Measurements from ENCODE around the gene MGAT5.

Gene MGAT5

DNA sequence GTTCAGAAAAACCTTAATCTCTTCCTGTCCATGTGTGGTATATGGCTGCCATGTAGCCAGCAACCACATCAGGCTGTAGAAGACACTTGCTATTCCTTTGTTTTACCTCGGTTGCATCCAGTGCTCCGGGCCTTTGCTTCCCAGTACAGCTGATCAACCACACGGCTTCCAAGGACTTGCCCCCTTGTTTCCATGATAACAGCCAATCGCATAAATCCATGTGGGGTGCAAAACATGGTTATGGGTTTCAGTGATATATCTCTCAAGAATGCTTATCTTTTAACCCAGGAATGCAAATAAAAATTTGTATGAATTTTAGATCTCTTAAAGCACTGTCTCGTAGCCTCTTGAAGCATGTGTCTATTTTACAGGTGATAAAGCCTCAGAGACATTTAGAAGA lies 118.3 kb downstream of the MGAT5 start:
- Mint-ChIP-seq H3K27me3 (no peaks in the 10 kb centered on the region), H3K36me3 (peaks cover 70% of the 10 kb centered on the region), H3K27ac (no peak overlapping the region), H3K9me3 (no peaks in the 10 kb centered on the region), H3K4me3 (no peak overlapping the region), H3K4me1 (peaks cover 24% of the 10 kb centered on the region)
- no peak for ATAC-seq

DNA sequence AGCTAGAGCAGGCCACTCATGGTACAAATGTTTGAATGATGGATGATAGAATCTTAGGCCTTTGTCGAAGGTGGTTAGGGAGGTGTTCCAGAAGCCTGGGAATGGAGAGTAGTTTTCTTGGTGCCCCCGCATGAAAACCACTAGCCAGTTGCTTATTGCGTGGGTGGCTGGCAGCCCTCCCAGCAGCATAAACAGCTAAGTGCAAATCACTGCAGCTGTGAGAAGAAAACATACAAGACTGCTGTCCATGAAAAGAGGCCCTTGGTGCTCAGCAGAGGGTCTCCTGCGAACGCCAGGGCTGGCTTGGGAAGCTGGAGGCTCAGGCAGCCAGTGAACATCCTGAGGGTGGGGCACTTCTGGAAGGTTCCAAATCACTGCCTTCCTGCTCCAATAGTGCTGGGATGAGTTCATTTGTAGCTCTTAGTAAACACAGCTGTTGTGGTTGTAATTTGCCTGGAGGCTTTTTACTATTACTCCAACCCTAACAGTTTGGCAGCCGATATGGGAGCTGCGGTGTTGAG lies 118.8 kb downstream of the MGAT5 start:
- no peak for ATAC-seq
- H3K9me3 Mint-ChIP-seq = no peaks in the 10 kb centered on the region
- no peaks in the 10 kb centered on the region for H3K27me3 Mint-ChIP-seq
- H3K4me3 Mint-ChIP-seq = no peak overlapping the region
- peaks cover 72% of the 10 kb centered on the region for H3K36me3 Mint-ChIP-seq
- peaks cover 18% of the 10 kb centered on the region for H3K4me1 Mint-ChIP-seq
- H3K27ac Mint-ChIP-seq = no peak overlapping the region

DNA sequence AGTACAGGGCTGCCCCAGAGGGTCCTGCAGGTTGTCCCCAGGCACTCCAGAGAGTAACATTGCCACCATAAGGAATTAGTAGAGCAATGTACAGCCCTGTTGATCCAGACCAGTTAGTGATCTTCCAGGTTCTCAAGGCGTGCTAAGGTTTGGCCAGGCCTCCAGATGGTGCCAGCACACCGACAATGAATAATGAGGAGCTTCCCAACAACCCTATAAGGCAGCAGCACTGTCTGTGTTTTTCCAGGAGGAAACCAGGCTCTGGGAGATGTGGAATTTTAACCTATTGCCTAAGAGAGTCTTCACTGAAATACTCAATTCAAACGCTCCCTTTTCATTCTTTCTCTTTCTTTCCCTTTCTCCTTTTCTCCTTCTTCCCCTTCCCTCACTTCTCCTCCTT lies 122.1 kb downstream of the MGAT5 start:
- peaks cover 76% of the 10 kb centered on the region for H3K36me3 Mint-ChIP-seq
- ATAC-seq = no peak
- H3K4me1 Mint-ChIP-seq = peaks cover under 1% of the 10 kb centered on the region
- H3K9me3 Mint-ChIP-seq = no peaks in the 10 kb centered on the region
- H3K27ac Mint-ChIP-seq = peak overlapping the region; percentile 28
- no peak overlapping the region for H3K4me3 Mint-ChIP-seq
- no peaks in the 10 kb centered on the region for H3K27me3 Mint-ChIP-seq

DNA sequence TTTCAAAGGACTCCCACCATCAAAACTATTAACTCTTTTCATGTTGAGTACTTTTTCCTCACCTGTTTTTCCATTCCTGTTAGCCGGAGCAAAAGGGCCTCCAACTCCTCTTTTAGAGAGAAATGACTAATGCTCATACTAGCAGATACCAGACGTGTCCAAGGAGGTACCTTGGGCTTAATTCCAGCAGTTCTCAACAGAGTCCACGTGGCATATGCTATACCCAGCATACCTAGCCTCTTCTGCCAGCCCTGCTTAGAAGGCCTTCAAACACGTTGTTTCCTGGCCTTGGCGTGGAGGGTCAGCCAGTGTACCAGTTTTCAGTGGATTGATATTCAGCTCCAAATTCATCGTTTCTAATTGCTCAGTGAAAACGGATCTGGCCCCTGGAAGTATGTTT lies 123.9 kb downstream of the MGAT5 start:
- Mint-ChIP-seq H3K4me3 (no peak overlapping the region), H3K27ac (peak overlapping the region; percentile 28), H3K4me1 (peaks cover 5% of the 10 kb centered on the region), H3K36me3 (peaks cover 75% of the 10 kb centered on the region), H3K9me3 (no peaks in the 10 kb centered on the region), H3K27me3 (no peaks in the 10 kb centered on the region)
- ATAC-seq = no peak

DNA sequence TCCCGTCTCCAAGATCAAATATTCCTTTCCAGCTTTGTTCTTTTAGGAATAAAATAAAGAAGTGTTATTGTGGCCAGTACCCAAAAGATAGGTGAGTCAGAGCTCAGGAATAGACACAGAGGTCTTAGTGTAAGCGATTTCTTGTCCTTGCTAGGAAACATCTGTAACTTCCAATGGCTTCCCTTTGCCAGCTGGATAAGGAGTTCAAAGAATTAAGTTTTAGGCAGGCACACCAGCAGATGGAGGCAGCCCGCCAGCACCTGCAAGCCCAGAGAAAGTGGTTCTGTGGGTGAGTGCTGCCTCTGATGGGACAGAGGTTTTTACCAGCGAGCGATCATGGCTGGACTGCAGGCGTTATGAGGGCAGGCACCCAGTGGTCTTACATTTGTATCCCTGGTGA lies 125.4 kb downstream of the MGAT5 start:
- peaks cover 5% of the 10 kb centered on the region for H3K4me1 Mint-ChIP-seq
- H3K27me3 Mint-ChIP-seq = no peaks in the 10 kb centered on the region
- H3K36me3 Mint-ChIP-seq = peaks cover 60% of the 10 kb centered on the region
- peak overlapping the region; percentile 28 for H3K27ac Mint-ChIP-seq
- no peaks in the 10 kb centered on the region for H3K9me3 Mint-ChIP-seq
- ATAC-seq = no peak
- no peak overlapping the region for H3K4me3 Mint-ChIP-seq

DNA sequence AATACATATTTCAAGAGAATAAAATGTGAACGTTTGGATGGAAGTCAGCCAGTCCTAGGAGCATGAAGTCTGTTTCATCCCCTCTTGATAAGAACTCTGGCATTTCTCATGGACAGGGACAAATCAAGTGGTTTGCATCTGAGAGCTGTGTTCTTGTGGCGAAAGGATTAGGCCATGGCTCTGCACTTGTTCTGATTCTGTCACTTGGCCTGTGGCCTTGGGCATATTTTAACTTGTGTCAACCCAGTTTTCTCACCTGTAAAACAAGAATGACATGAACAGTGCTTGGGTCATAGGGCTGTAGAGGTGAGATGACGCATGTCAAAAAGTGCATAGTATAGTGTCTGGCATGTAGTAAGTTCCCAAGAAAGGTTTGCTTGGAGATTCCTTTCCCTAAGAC lies 125.8 kb downstream of the MGAT5 start:
- Mint-ChIP-seq H3K4me3 (no peak overlapping the region), H3K9me3 (no peaks in the 10 kb centered on the region), H3K27me3 (no peaks in the 10 kb centered on the region), H3K36me3 (peaks cover 60% of the 10 kb centered on the region), H3K4me1 (peaks cover 5% of the 10 kb centered on the region), H3K27ac (peak overlapping the region; percentile 28)
- no peak for ATAC-seq

DNA sequence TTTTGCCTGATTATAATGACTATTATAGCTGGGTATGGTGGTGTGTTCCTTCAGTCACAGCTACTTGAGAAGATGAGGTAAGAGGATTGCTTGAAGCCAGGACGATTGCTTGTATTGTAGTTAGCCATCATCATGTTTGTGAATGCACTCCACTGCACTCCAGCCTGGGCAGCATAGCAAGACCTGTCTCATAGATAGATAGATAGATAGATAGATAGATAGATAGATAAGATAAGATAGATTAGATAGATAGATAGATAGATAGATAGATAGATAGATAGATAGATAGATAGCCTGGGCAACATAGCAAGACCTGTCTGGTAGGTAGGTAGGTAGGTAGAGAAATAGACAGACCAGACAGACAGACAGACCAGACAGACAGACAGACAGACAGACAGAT lies 127.3 kb downstream of the MGAT5 start:
- Mint-ChIP-seq H3K27me3 (no peaks in the 10 kb centered on the region), H3K27ac (peak overlapping the region; percentile 79), H3K4me3 (no peak overlapping the region), H3K4me1 (peaks cover 11% of the 10 kb centered on the region), H3K9me3 (no peaks in the 10 kb centered on the region), H3K36me3 (peaks cover 60% of the 10 kb centered on the region)
- no peak for ATAC-seq

DNA sequence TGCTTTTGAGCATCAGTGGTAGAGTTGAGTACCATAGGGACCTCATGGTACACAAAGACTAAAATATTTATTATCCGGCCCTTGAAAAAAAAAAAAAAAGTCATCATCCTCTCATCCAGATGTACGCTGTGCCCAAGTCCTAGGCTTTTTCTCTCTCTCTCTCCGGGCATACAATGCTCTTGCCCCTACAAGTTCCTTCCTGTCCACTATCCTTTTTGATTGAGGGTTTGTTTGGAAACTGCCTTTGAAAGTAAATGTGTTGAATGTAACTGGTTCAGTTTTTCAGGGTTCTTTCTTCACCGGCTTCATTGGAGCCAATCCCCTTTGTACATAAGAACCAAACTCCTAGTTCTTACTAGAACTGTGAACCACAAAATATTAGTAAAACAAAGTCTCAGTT lies 130.3 kb downstream of the MGAT5 start:
- ATAC-seq = no peak
- Mint-ChIP-seq H3K27me3 (no peaks in the 10 kb centered on the region), H3K36me3 (peaks cover 44% of the 10 kb centered on the region), H3K4me3 (no peak overlapping the region), H3K9me3 (no peaks in the 10 kb centered on the region), H3K27ac (no peak overlapping the region), H3K4me1 (peaks cover 11% of the 10 kb centered on the region)

DNA sequence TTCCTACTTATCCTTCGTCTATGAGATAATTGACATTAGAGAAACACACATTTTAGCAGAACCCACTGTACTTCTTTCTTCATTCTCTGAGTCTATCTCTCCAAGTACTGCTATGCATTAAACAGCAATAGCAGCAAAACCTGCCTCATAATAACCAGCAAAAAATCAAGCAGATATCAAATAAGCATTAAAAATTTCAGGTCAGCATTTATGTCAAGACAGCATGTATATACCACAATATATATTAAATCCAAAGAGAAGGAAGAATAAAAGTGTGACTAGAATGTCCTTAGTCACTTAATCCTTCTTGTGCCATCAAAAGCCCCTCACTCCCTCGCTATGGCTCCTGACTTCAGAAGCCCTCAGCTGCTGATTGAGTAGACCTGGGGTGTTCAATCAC lies 131.3 kb downstream of the MGAT5 start:
- H3K4me3 Mint-ChIP-seq = no peak overlapping the region
- no peaks in the 10 kb centered on the region for H3K27me3 Mint-ChIP-seq
- H3K36me3 Mint-ChIP-seq = peaks cover 34% of the 10 kb centered on the region
- no peaks in the 10 kb centered on the region for H3K9me3 Mint-ChIP-seq
- no peak for ATAC-seq
- peak overlapping the region; percentile 16 for H3K27ac Mint-ChIP-seq
- H3K4me1 Mint-ChIP-seq = peaks cover 11% of the 10 kb centered on the region

DNA sequence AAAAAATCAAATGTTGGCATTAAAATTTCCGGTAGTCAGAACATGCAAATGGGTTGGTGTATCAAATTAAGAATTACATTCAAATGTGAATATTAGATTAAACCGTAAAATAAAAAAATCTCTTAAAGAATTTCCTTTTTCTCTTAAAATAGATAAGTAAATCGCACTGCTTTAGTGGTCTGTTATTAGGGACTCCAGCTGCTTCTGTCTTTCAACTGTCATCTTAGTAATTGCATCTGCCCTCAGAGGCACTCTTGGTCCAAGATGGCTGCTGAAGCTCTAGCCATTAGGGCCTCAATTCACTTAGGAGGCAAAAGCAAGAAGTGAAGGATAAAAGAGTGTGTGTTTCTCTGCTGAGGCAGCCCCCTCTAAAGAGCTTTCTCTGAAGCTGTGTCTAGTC lies 132.4 kb downstream of the MGAT5 start:
- H3K4me1 Mint-ChIP-seq = peaks cover 16% of the 10 kb centered on the region
- peaks cover 32% of the 10 kb centered on the region for H3K36me3 Mint-ChIP-seq
- no peaks in the 10 kb centered on the region for H3K9me3 Mint-ChIP-seq
- no peak overlapping the region for H3K27ac Mint-ChIP-seq
- ATAC-seq = no peak
- no peak overlapping the region for H3K4me3 Mint-ChIP-seq
- H3K27me3 Mint-ChIP-seq = no peaks in the 10 kb centered on the region

DNA sequence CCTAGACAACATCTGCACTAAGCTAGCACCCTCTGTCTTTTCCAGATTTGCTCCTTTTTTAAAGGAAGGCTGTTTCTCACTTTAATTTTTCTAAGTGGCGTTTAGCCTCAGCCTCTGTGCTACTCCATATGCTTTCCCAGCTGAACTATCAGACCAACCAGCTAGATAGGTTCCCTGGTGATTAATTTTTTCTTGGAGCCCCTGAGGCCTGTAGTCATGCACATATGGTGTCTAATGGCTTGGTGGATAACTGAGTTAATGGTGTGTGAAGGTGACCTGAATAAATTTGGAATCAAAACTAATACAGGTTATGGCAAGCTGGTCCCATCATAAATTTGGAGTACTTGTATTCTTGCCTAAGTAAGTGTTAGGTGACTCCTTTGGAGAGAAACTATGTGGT lies 135.5 kb downstream of the MGAT5 start:
- Mint-ChIP-seq H3K4me1 (peaks cover 27% of the 10 kb centered on the region), H3K36me3 (peaks cover 36% of the 10 kb centered on the region), H3K9me3 (no peaks in the 10 kb centered on the region), H3K4me3 (no peak overlapping the region), H3K27ac (no peak overlapping the region), H3K27me3 (no peaks in the 10 kb centered on the region)
- ATAC-seq = no peak

DNA sequence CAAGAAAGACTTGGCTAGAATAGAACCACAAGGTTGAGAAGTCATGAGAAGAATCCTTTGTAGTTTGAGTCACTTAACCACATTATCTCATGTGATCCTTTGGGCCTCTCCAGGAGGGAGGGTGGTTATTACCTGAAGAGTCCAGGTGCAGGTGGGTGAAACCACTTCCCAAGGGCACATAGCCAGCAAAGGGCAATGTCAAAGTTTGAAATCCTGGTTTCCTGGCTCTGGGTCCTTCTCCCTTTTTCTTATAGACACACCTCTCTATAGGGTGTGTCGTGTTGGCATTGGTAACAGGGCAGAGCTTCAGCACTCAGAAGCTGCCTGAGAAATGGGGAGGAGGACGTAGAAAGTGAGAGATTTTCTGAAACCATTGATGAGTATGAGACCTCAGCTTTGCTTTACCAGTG lies 137.9 kb downstream of the MGAT5 start:
- no peaks in the 10 kb centered on the region for H3K27me3 Mint-ChIP-seq
- H3K4me3 Mint-ChIP-seq = no peak overlapping the region
- peaks cover 23% of the 10 kb centered on the region for H3K36me3 Mint-ChIP-seq
- peaks cover 21% of the 10 kb centered on the region for H3K4me1 Mint-ChIP-seq
- ATAC-seq = peak; percentile 67
- H3K27ac Mint-ChIP-seq = peak overlapping the region; percentile 59
- H3K9me3 Mint-ChIP-seq = no peaks in the 10 kb centered on the region

DNA sequence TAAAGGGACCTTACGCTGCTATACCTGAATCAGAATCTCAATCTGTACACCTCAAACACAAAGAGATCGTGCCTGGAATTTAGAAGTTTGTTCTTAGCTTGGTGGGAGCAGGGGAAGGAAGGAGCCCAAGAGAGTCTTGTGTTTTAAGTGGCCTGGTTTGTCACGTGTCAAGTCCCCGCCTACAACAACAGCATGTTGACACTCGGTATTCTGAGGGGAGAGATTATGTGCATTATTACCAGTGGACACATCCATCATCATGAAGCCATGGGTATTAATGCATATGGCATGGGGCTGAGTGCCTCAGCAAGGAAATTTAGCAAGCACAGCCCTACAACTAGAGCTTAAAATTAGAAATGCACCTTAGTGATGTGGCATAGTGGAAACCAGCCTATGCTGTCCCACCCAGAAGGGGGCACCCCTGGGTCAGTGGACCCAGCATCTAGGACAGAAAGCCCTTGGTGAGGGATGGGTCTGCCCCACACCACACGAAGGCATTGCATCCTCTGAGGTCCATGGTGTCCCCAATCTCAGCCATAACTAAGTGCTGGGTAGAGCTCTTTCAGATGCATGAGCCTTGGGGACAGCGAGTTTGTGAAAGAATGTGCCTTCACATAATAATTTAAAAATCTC lies 138.7 kb downstream of the MGAT5 start:
- Mint-ChIP-seq H3K9me3 (no peaks in the 10 kb centered on the region), H3K27me3 (no peaks in the 10 kb centered on the region), H3K27ac (peak overlapping the region; percentile 59), H3K4me3 (no peak overlapping the region), H3K4me1 (peaks cover 21% of the 10 kb centered on the region), H3K36me3 (peaks cover 22% of the 10 kb centered on the region)
- no peak for ATAC-seq

DNA sequence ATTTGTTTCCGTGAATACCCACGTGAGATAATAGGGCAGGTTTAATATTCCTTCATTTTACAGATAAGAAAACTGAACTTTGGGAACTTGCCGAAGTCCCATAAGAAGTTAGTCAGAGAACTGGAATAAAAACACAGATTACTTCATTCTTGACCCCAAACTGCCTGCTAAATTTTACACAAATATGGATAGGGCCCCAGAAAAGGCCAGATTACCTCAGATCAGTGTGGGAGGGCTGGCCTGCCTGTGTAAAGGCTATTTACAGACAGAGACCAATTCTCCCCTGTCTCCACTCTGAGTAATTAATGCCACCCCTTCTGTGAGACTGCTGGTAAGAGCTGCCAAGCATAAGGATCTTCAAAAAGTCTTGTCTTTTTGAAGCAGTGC lies 139.2 kb downstream of the MGAT5 start:
- Mint-ChIP-seq H3K4me1 (peaks cover 21% of the 10 kb centered on the region), H3K9me3 (no peaks in the 10 kb centered on the region), H3K36me3 (peaks cover 20% of the 10 kb centered on the region), H3K4me3 (no peak overlapping the region), H3K27ac (no peak overlapping the region), H3K27me3 (no peaks in the 10 kb centered on the region)
- ATAC-seq = no peak

DNA sequence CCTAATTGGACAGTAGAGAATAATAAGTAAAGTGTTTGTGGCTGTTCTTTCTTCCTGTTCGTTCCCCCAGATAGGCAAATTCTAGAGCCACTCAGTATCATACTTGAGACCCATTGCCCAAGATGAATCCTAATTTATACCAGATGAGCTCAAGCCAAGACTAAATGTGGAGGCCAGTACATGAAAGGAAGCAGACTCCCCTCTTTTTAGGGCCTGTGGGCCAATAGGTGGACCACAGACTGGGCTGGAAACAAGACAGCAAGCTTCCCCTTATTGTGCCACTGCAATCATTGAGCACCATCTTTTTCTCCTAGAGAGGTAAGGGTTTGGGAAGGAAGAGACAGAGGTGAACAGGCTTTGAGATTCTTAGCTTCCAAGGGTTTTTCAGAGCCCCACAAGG lies 141.9 kb downstream of the MGAT5 start:
- Mint-ChIP-seq H3K36me3 (peaks cover 26% of the 10 kb centered on the region), H3K4me3 (no peak overlapping the region), H3K27me3 (no peaks in the 10 kb centered on the region), H3K27ac (peak overlapping the region; percentile 57), H3K9me3 (no peaks in the 10 kb centered on the region), H3K4me1 (peaks cover 18% of the 10 kb centered on the region)
- no peak for ATAC-seq

DNA sequence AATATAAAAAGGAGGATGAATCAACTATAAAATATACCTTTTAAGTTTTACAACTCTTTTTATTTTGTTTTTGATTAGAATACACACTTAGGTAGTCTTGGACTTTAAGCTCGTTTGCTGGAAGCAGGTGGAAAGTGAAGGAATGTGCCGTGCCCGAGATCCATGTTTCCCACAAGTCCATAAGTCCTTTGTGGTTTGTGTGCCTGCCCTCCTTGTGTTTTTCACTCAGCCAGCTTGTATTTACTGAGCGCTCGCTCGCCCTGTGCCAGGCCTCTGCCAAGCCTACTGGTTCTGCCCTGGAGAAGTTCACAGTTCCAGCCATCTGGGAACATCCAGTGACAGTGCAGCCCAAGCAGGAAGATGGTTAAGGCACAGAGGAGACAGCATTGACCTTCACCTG lies 142.6 kb downstream of the MGAT5 start:
- peaks cover 16% of the 10 kb centered on the region for H3K4me1 Mint-ChIP-seq
- H3K4me3 Mint-ChIP-seq = no peak overlapping the region
- no peaks in the 10 kb centered on the region for H3K27me3 Mint-ChIP-seq
- H3K27ac Mint-ChIP-seq = peak overlapping the region; percentile 57
- H3K9me3 Mint-ChIP-seq = no peaks in the 10 kb centered on the region
- ATAC-seq = no peak
- H3K36me3 Mint-ChIP-seq = peaks cover 18% of the 10 kb centered on the region
